Small intestine (tissue), 16 donors: ENCODE data around the gene REL. TPM values are rescaled to one million over a fixed set of nuclear protein-coding genes. Genes with fewer than 3 reads are reported as not detected.

Experiments used
- DNase-seq, 2 donors: peaks; one replicate each; pipeline versions ENCODE4 v3.0.0 to v3.0.0-alpha.2; 2013
- FAIRE-seq: peaks from 2 replicates; lab custom pipeline; 2012; peaks lifted over from hg19 to GRCh38; lab: Jason Lieb, UNC
- H3K27ac ChIP-seq, 3 donors: one replicate each; pipeline ENCODE4 v1.5.1; 2013; ENCODE audit warnings: low read length in 2 of 3, mild to moderate bottlenecking in 2 of 3, control low read depth in 1 of 3, inconsistent platforms in 1 of 3, low read depth in 1 of 3, moderate library complexity in 1 of 3
- H3K27me3 ChIP-seq, 3 donors: one replicate each; pipeline ENCODE4 v1.6.1; 2013; ENCODE audit warnings: low read length in 3 of 3, inconsistent platforms in 1 of 3; ENCODE audit not compliant: control insufficient read depth in 3 of 3, insufficient read depth in 3 of 3
- H3K36me3 ChIP-seq, 3 donors: one replicate each; pipeline ENCODE4 v1.6.1; 2013; ENCODE audit warnings: low read length in 3 of 3, inconsistent platforms in 1 of 3, low read depth in 1 of 3, mild to moderate bottlenecking in 1 of 3, moderate library complexity in 1 of 3; ENCODE audit not compliant: control insufficient read depth in 3 of 3, insufficient read depth in 2 of 3
- H3K4me1 ChIP-seq, 3 donors: one replicate each; pipeline ENCODE4 v1.6.1; 2013; ENCODE audit warnings: low read length in 2 of 3, inconsistent platforms in 1 of 3, low read depth in 1 of 3, mild to moderate bottlenecking in 1 of 3, moderate library complexity in 1 of 3; ENCODE audit not compliant: control insufficient read depth in 3 of 3, insufficient read depth in 2 of 3
- H3K4me3 ChIP-seq, 3 donors: one replicate each; pipeline ENCODE4 v1.5.1; 2013; ENCODE audit warnings: low read length in 3 of 3, control low read depth in 1 of 3, inconsistent platforms in 1 of 3, low read depth in 1 of 3, mild to moderate bottlenecking in 1 of 3, moderate library complexity in 1 of 3
- H3K9me3 ChIP-seq, 2 donors: one replicate each; pipeline ENCODE4 v1.6.1; 2013; ENCODE audit warnings: low read depth in 1 of 2, low read length in 1 of 2; ENCODE audit not compliant: control insufficient read depth in 2 of 2, insufficient read depth in 1 of 2
- WGBS, 3 donors: extraction: QIAGEN DNeasy Blood & Tissue Kit; methylation state at CpG; one replicate each; pipeline ENCODE4 v1.1.7; 2013; 5-methylcytosine and 5-hydroxymethylcytosine counted together
- long read RNA-seq, 10 donors: transcript quantifications; one replicate each; lab custom pipeline, GENCODE V29; 2026
- polyA plus RNA-seq, 4 donors: library from polyadenylated mRNA; stranded (reverse) in 3 of 4; unstranded in 1 of 4; fragments of 200-250 nt in 3 of 4; fragments of 120-200 nt in 1 of 4; gene quantifications; one replicate each; pipeline versions ENCODE4 v1.2.1 to v1.2.3, GENCODE V29; 2013
- donor health status: healthy with polysubstance abuse.
- donor health status: control.
- donor health status: control.
- donor health status: Bipolar disorder and iron deficiency.
- donor health status: healthy.

REL gene
- 10 to 100 TPM in 1 of 4 donors, 1 to 10 TPM in 2, under 1 TPM in 1; 0.81 to 10.3 (median 2.9) TPM for polyA plus RNA-seq
- long read RNA-seq, donor 1 = 0 reads
- long read RNA-seq, donor 2 = 0 reads
- long read RNA-seq, donor 3, partial matches to known transcripts = 0 of 1 reads
- long read RNA-seq, donor 3, other reads (novel, unspliced or antisense) = 0 of 1 reads
- long read RNA-seq, donor 4 = 0 reads
- long read RNA-seq, donor 5 = 0 reads
- long read RNA-seq, donor 6 = 0 reads
- long read RNA-seq, donor 7 = 0 reads
- long read RNA-seq, donor 8 = 0 reads
- long read RNA-seq, donor 9 = 0 reads
- long read RNA-seq, donor 10, partial matches to known transcripts = 0 of 1 reads
- long read RNA-seq, donor 10, other reads (novel, unspliced or antisense) = 0 of 1 reads

- Histone ChIP-seq H3K4me3 (peak within 1 kb of the TSS; percentile 66 to 100 (median 93)), H3K36me3 (no peaks in the 10 kb centered on the region), H3K9me3 (no peaks in the 10 kb centered on the region), H3K27ac (peak within 1 kb of the TSS; percentile 96 to 100 (median 99)), H3K4me1 (peaks cover 0 to 11% (median 0%) of the 10 kb centered on the region in 3 donors), H3K27me3 (no peaks in the 10 kb centered on the region)
- DNase-seq (peak; percentile 91 to 98), FAIRE-seq (no peak)
- 0 to 1% (median 1%) methylated on average over 67 to 90 of the region's 90 CpGs for WGBS, 3 donors
Observed at GRCh38 chr2:60881047-60881932, at the start of gene REL. TSS of gene REL (plus strand) at chr2:60881574. CDS start at chr2:60881841, 267 bp downstream.

GRCh38 chr2:60831921-60832320 lies 49.5 kb upstream of the REL start:
- DNase-seq (no peak), FAIRE-seq (no peak)
- no peaks in the 10 kb centered on the region for H3K4me1 ChIP-seq
- H3K4me3 ChIP-seq = no peak overlapping the region
- H3K27ac ChIP-seq = no peak overlapping the region
- H3K36me3 ChIP-seq = no peaks in the 10 kb centered on the region
- no peaks in the 10 kb centered on the region for H3K27me3 ChIP-seq
- H3K9me3 ChIP-seq = no peaks in the 10 kb centered on the region

GRCh38 chr2:60832621-60833020 lies 48.8 kb upstream of the REL start:
- DNase-seq = no peak
- Histone ChIP-seq H3K36me3 (no peaks in the 10 kb centered on the region), H3K4me1 (no peaks in the 10 kb centered on the region), H3K9me3 (no peaks in the 10 kb centered on the region), H3K4me3 (no peak overlapping the region), H3K27me3 (no peaks in the 10 kb centered on the region), H3K27ac (no peak overlapping the region)
- no peak for FAIRE-seq
- 33 to 54% (median 45%) methylated on average over 2 of the region's 2 CpGs for WGBS, 3 donors

GRCh38 chr2:60834270-60834717 lies 47.1 kb upstream of the REL start:
- no peak for FAIRE-seq
- H3K36me3 ChIP-seq = no peaks in the 10 kb centered on the region
- no peak overlapping the region for H3K4me3 ChIP-seq
- 58 to 64% (median 59%) methylated on average over 2 of the region's 2 CpGs for WGBS, 3 donors
- H3K27me3 ChIP-seq = no peaks in the 10 kb centered on the region
- no peaks in the 10 kb centered on the region for H3K9me3 ChIP-seq
- no peak overlapping the region for H3K27ac ChIP-seq
- no peak for DNase-seq
- H3K4me1 ChIP-seq = no peaks in the 10 kb centered on the region

GRCh38 chr2:60836491-60836890 lies 44.9 kb upstream of the REL start:
- FAIRE-seq (no peak), DNase-seq (no peak)
- Histone ChIP-seq H3K27ac (no peak overlapping the region), H3K9me3 (no peaks in the 10 kb centered on the region), H3K4me3 (no peak overlapping the region), H3K4me1 (no peaks in the 10 kb centered on the region), H3K36me3 (no peaks in the 10 kb centered on the region), H3K27me3 (no peaks in the 10 kb centered on the region)
- 75 to 81% (median 76%) methylated on average over 3 of the region's 3 CpGs for WGBS, 3 donors

- Histone ChIP-seq H3K4me3 (no peak overlapping the region), H3K9me3 (no peaks in the 10 kb centered on the region), H3K27me3 (no peaks in the 10 kb centered on the region), H3K36me3 (no peaks in the 10 kb centered on the region), H3K27ac (no peak overlapping the region), H3K4me1 (no peaks in the 10 kb centered on the region)
- FAIRE-seq = no peak
- 65 to 79% (median 67%) methylated on average over 1 of the region's 1 CpG for WGBS, 3 donors
- DNase-seq = no peak
Observed at GRCh38 chr2:60837123-60837522, 44.3 kb upstream of the REL start.

- 67 to 73% (median 70%) methylated on average over 3 of the region's 3 CpGs for WGBS, 3 donors
- Histone ChIP-seq H3K27me3 (no peaks in the 10 kb centered on the region), H3K4me1 (no peaks in the 10 kb centered on the region), H3K27ac (no peak overlapping the region), H3K4me3 (no peak overlapping the region), H3K36me3 (no peaks in the 10 kb centered on the region), H3K9me3 (no peaks in the 10 kb centered on the region)
- DNase-seq (no peak), FAIRE-seq (no peak)
Observed at GRCh38 chr2:60838481-60838880, 42.9 kb upstream of the REL start.

GRCh38 chr2:60839126-60839813 lies 42.1 kb upstream of the REL start:
- WGBS, 3 donors = 84 to 90% (median 86%) methylated on average over 9 of the region's 9 CpGs
- Histone ChIP-seq H3K27me3 (no peaks in the 10 kb centered on the region), H3K4me1 (no peaks in the 10 kb centered on the region), H3K27ac (no peak overlapping the region), H3K9me3 (no peaks in the 10 kb centered on the region), H3K4me3 (no peak overlapping the region), H3K36me3 (no peaks in the 10 kb centered on the region)
- DNase-seq (no peak), FAIRE-seq (no peak)
